Liver (tissue), 3 donors: ENCODE results near the gene ITFG1.
"Not testable (repeated sequence)": the region's sequence is repeated elsewhere in the genome, so short reads cannot be mapped to it uniquely, and the experiment has no call there.

ENCODE experiments used
- SP1 ChIP-seq: IDR thresholded peaks from 2 replicates; pipeline ENCODE4 v1.6.1; 2018; ENCODE audit warnings: antibody characterized with exemption, mild to moderate bottlenecking
- TF ChIP-seq, protein P1 (sequence below): fragments of 150-350 bp; IDR thresholded peaks from 2 replicates; pipeline ENCODE4 v1.5.1; 2017; ENCODE audit warnings: improper control_type of control experiment, low read depth, low read length; ENCODE audit not compliant: missing input control
- TF ChIP-seq, protein P2 (sequence below): IDR thresholded peaks from 2 replicates; pipeline ENCODE4 v1.6.1; 2016; ENCODE audit warnings: antibody characterized with exemption, mild to moderate bottlenecking
- donor health status: healthy.
- donor health status: healthy.

DNA sequence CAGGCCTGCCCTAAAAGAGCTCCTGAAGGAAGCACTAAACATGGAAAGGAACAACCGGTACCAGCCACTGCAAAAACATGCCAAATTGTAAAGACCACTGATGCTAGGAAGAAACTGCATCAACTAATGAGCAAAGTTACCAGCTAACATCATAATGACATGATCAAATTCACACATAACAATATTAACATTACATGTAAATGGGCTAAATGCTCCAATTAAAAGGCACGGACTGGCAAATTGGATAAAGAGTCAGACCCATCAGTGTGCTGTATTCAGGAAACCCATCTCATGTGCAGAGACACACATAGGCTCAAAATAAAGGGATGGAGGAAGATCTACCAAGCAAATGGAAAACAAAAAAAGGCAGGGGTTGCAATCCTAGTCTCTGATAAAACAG, 111.8 kb downstream of the ITFG1 start:
- TF ChIP-seq, protein P1, sequence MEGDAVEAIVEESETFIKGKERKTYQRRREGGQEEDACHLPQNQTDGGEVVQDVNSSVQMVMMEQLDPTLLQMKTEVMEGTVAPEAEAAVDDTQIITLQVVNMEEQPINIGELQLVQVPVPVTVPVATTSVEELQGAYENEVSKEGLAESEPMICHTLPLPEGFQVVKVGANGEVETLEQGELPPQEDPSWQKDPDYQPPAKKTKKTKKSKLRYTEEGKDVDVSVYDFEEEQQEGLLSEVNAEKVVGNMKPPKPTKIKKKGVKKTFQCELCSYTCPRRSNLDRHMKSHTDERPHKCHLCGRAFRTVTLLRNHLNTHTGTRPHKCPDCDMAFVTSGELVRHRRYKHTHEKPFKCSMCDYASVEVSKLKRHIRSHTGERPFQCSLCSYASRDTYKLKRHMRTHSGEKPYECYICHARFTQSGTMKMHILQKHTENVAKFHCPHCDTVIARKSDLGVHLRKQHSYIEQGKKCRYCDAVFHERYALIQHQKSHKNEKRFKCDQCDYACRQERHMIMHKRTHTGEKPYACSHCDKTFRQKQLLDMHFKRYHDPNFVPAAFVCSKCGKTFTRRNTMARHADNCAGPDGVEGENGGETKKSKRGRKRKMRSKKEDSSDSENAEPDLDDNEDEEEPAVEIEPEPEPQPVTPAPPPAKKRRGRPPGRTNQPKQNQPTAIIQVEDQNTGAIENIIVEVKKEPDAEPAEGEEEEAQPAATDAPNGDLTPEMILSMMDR, result not testable (repeated sequence)
- TF ChIP-seq, protein P2, sequence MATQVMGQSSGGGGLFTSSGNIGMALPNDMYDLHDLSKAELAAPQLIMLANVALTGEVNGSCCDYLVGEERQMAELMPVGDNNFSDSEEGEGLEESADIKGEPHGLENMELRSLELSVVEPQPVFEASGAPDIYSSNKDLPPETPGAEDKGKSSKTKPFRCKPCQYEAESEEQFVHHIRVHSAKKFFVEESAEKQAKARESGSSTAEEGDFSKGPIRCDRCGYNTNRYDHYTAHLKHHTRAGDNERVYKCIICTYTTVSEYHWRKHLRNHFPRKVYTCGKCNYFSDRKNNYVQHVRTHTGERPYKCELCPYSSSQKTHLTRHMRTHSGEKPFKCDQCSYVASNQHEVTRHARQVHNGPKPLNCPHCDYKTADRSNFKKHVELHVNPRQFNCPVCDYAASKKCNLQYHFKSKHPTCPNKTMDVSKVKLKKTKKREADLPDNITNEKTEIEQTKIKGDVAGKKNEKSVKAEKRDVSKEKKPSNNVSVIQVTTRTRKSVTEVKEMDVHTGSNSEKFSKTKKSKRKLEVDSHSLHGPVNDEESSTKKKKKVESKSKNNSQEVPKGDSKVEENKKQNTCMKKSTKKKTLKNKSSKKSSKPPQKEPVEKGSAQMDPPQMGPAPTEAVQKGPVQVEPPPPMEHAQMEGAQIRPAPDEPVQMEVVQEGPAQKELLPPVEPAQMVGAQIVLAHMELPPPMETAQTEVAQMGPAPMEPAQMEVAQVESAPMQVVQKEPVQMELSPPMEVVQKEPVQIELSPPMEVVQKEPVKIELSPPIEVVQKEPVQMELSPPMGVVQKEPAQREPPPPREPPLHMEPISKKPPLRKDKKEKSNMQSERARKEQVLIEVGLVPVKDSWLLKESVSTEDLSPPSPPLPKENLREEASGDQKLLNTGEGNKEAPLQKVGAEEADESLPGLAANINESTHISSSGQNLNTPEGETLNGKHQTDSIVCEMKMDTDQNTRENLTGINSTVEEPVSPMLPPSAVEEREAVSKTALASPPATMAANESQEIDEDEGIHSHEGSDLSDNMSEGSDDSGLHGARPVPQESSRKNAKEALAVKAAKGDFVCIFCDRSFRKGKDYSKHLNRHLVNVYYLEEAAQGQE, result not testable (repeated sequence)
- not testable (repeated sequence) for TF ChIP-seq SP1
